Endothelial cell of umbilical vein (primary cell): ENCODE data around the gene MYMX. TPM values are rescaled to one million over a fixed set of nuclear protein-coding genes. Genes with fewer than 3 reads are reported as not detected.
A peak's percentile ranks its signal among the peaks of the same experiment; 100 is the strongest.

Experiments used
- BruUV-seq: library from RNA; stranded (reverse); fragments of 400-500 nt; replicated peaks from 2 replicates; lab custom pipeline; 2021; lab: Mats Ljungman, UMichigan
- CTCF ChIA-PET: fragments of 300-600, 350-600 bp; sonication (Branson Sonifier 250); formaldehyde crosslinking; loops from one replicate; lab custom pipeline; 2021; ENCODE audit warnings: antibody characterized with exemption, inconsistent platforms; lab: Charles Lee
- POLR2A ChIA-PET: fragments of 300-600, 350-600 bp; sonication (Branson Sonifier 250); formaldehyde crosslinking; loops from one replicate; lab custom pipeline; 2021; ENCODE audit warnings: antibody characterized with exemption, inconsistent platforms; lab: Charles Lee
- DNase-seq: peaks from one replicate; pipeline ENCODE4 v3.0.0-alpha.2; 2011; ENCODE audit warnings: low read depth, low spot score
- FAIRE-seq: peaks from 2 replicates; lab custom pipeline; 2011; peaks lifted over from hg19 to GRCh38; lab: Jason Lieb, UNC
- H2AFZ ChIP-seq: 2 replicates; pipeline ENCODE4 v1.6.0; 2012; ENCODE audit warnings: low read depth, low read length, control low read depth, inconsistent platforms
- H3K27ac ChIP-seq: 2 replicates; pipeline ENCODE4 v1.5.1; 2011; ENCODE audit warnings: low read depth, mild to moderate bottlenecking, control low read depth, low read length, moderate library complexity; ENCODE audit not compliant: insufficient read depth
- H3K27me3 ChIP-seq, 2 experiments: 2 replicates each; pipeline versions ENCODE4 v1.6.0 to v1.6.1; 2011; ENCODE audit warnings: low read length in 2 of 2, mixed read lengths in 1 of 2; ENCODE audit not compliant: control insufficient read depth in 2 of 2, insufficient read depth in 2 of 2
- H3K36me3 ChIP-seq, 2 experiments: 2 replicates in 1 of 2; 3 replicates in 1 of 2; pipeline ENCODE4 v1.5.1; 2011; ENCODE audit warnings: low read length in 2 of 2, mild to moderate bottlenecking in 1 of 2, moderate library complexity in 1 of 2; ENCODE audit not compliant: control insufficient read depth in 2 of 2, insufficient read depth in 2 of 2; ENCODE audit errors: extremely low read depth in 1 of 2
- H3K4me1 ChIP-seq: 3 replicates; pipeline ENCODE4 v1.5.1; 2011; ENCODE audit warnings: mild to moderate bottlenecking, low read length; ENCODE audit not compliant: control insufficient read depth, insufficient read depth; ENCODE audit errors: extremely low read depth
- H3K4me2 ChIP-seq: 2 replicates; pipeline ENCODE4 v1.6.1; 2011; ENCODE audit warnings: low read length, control low read depth, mixed read lengths; ENCODE audit not compliant: insufficient read depth
- H3K4me3 ChIP-seq, 3 experiments: fragments of 200-600 bp in 1 of 3; sonication (generic), shearing (Covaris generic) in 1 of 3; replicated peaks in 1 of 3; 2 replicates each; pipeline ENCODE4 v1.5.1; 2011 to 2016; ENCODE audit warnings: control low read depth in 3 of 3, low read length in 3 of 3, mild to moderate bottlenecking in 2 of 3, inconsistent platforms in 1 of 3, low read depth in 1 of 3, moderate library complexity in 1 of 3; ENCODE audit not compliant: insufficient read depth in 1 of 3
- H3K79me2 ChIP-seq: 2 replicates; pipeline ENCODE4 v1.6.0; 2012; ENCODE audit warnings: low read length, inconsistent platforms; ENCODE audit not compliant: control insufficient read depth, insufficient read depth
- H3K9ac ChIP-seq: replicated peaks from 2 replicates; pipeline ENCODE3; 2011; ENCODE audit warnings: low read length, control low read depth; ENCODE audit not compliant: insufficient read depth; ENCODE audit errors: extremely low read depth
- H3K9me1 ChIP-seq: replicated peaks from 3 replicates; pipeline ENCODE4 v1.6.0; 2011; ENCODE audit warnings: mild to moderate bottlenecking, low read length; ENCODE audit not compliant: control insufficient read depth, insufficient read depth; ENCODE audit errors: extremely low read depth
- H3K9me3 ChIP-seq: replicated peaks from 2 replicates; pipeline ENCODE4 v1.5.1; 2012; ENCODE audit warnings: low read length, inconsistent platforms; ENCODE audit not compliant: control insufficient read depth, insufficient read depth
- H4K20me1 ChIP-seq: replicated peaks from 2 replicates; pipeline ENCODE3; 2011; ENCODE audit warnings: mild to moderate bottlenecking, low read length; ENCODE audit not compliant: control insufficient read depth, insufficient read depth; ENCODE audit errors: extremely low read depth
- EZH2 ChIP-seq: IDR thresholded peaks from 2 replicates; pipeline ENCODE4 v1.6.1; 2012; ENCODE audit warnings: borderline replicate concordance, low read depth, mild to moderate bottlenecking, moderate library complexity, low read length, inconsistent platforms; ENCODE audit not compliant: severe bottlenecking
- FOS ChIP-seq: IDR thresholded peaks from 2 replicates; pipeline ENCODE4 v1.6.1; 2011; ENCODE audit warnings: mild to moderate bottlenecking, low read length, moderate library complexity, borderline replicate concordance; ENCODE audit not compliant: insufficient read depth
- JUN ChIP-seq: IDR thresholded peaks from 2 replicates; pipeline ENCODE4 v1.6.1; 2011; ENCODE audit warnings: borderline replicate concordance, low read depth; ENCODE audit not compliant: insufficient read length, insufficient read depth
- MAX ChIP-seq: IDR thresholded peaks from 2 replicates; pipeline ENCODE4 v1.6.1; 2011; ENCODE audit not compliant: insufficient read depth, insufficient read length
- MYC ChIP-seq: IDR thresholded peaks from one replicate; pipeline ENCODE4 v1.6.1; 2011; ENCODE audit warnings: mild to moderate bottlenecking, low read depth, low read length
- POLR2A ChIP-seq: IDR thresholded peaks from 2 replicates; pipeline ENCODE4 v1.6.1; 2012; ENCODE audit warnings: low read depth, mild to moderate bottlenecking, control low read depth, low read length
- POLR2AphosphoS5 ChIP-seq: IDR thresholded peaks from 2 replicates; pipeline ENCODE4 v1.6.1; 2012; ENCODE audit warnings: low read depth, mild to moderate bottlenecking, control low read depth, low read length, moderate library complexity; ENCODE audit not compliant: insufficient read depth
- dilution Hi-C: fragments of 300-500 bp; cut with MboI; formaldehyde crosslinking; loops from one replicate; pipeline ENCODE4 v1.15.0; 2019; ENCODE audit warnings: low sequenced_read_pairs; ENCODE audit not compliant: extremely low pct_ligation_motif_present
- intact Hi-C: fragments of 100-400 bp; cut with micrococcal nuclease; formaldehyde crosslinking; loops from one replicate; pipeline ENCODE4 v1.10.0; 2022
- polyA plus RNA-seq, 4 experiments: library from polyadenylated mRNA; depleted of rRNA in 3 of 4; stranded (reverse) in 3 of 4; unstranded in 1 of 4; fragments of >200 nt; gene quantifications; 2 replicates each; pipeline versions ENCODE4 v1.2.1 to v1.2.3, GENCODE V29; 2011 to 2012; ENCODE audit warnings: missing spikeins in 1 of 4
- total RNA-seq: library from RNA; stranded (reverse); gene quantifications from 2 replicates; pipeline ENCODE4 v1.2.3, GENCODE V29; 2021

The MYMX gene
- total and polyA plus RNA-seq, 2 donors (not counting 3 experiments of a cell fraction or from before 2014, with no cell fraction given) = 0.18 TPM; not detected in 1

DNA sequence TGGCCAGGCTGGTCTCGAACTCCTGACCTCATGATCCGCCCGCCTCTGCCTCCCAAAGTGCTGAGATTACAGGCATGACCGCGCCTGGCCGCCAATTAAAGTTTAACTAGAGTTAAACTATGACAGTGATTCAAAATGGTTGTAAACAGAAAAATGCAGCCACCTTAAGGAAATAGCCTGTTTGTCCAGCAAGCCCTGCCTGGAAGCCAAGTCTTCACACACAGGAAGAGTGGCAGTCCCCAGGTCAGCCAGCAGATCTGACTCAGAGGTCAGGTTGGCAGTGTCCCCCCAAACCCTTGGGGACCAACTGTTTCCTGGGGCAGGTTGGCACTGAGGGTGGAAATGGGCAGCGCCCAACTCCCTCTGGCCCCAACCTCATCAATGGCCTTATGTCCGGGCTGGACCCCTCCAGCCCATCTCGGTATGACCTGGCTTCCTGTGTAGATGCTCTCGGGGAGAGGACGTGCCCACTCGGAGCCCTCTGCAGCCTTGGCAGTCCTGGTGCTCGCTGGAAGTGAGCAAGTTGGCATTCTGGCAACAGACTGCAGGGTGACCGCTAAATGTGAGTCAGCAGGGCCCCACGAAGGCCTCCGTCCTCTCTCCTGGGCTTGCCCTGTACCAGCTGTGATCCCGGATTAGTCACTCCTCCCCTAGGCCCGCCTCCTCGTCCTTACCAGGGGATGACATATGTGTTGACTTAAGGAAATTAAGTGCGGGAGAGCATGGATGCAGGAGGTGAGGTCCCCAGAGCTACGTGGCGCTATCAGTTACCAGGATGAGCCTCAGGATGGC, 20.5 kb downstream of the MYMX start:
- peak overlapping the region; percentile 70 for H3K27ac ChIP-seq
- no peaks in the 10 kb centered on the region for H3K79me2 ChIP-seq
- peak overlapping the region; percentile 14 for H3K4me2 ChIP-seq
- DNase-seq (peak; percentile 98), FAIRE-seq (peak; percentile 94)
- peak; percentile 36 for TF ChIP-seq MYC
- peak; percentile 61 for TF ChIP-seq POLR2AphosphoS5
- no peak for TF ChIP-seq EZH2
- peak; percentile 84 for TF ChIP-seq JUN
- no peak for TF ChIP-seq POLR2A
- no peak for TF ChIP-seq MAX
- peak; percentile 88 for TF ChIP-seq FOS
- no peaks in the 10 kb centered on the region for H4K20me1 ChIP-seq
- ChIA-PET CTCF (interaction anchor here (0.6 to 7.2 kb wide), 18 partner anchors 9 to 142 kb away, joined by 3 to 148 read pairs (median 4); partner anchors contain the start of genes HSP90AB1, SLC29A1 and SLC35B2), POLR2A (interaction anchor here (1.0 to 1.3 kb wide), 3 partner anchors 10 to 64 kb away, joined by 4 to 6 read pairs (median 4); partner anchors contain the start of gene HSP90AB1)
- H3K27me3 ChIP-seq = no peaks in the 10 kb centered on the region
- dilution Hi-C loops (loop anchor here (10.0 kb wide), 1 partner anchor 132 kb away; no protein-coding TSS in a partner anchor), intact Hi-C loops (loop anchor here (1.0 kb wide), 3 partner anchors 28 to 133 kb away; partner anchors contain the start of gene NFKBIE)
- H3K4me1 ChIP-seq = peaks cover 41% of the 10 kb centered on the region
- H3K9me3 ChIP-seq = no peaks in the 10 kb centered on the region
- no peaks in the 10 kb centered on the region for H3K9me1 ChIP-seq
- BruUV-seq = TSS peak; percentile 50
- H3K4me3 ChIP-seq = peak overlapping the region in 1 of 3 experiments; percentile 35
- peaks cover 12 to 20% of the 10 kb centered on the region in 2 experiments for H3K36me3 ChIP-seq
- H3K9ac ChIP-seq = peak overlapping the region; percentile 64
- no peak overlapping the region for H2AFZ ChIP-seq
